Upper lobe of left lung (tissue), 4 donors: ENCODE measurements around the gene PLXND1.

ENCODE experiments used
- CTCF ChIP-seq, 6 experiments: fragments of 450-650 bp in 4 of 6; fragments of 200-600 bp in 2 of 6; sonication (generic) in 2 of 6; IDR thresholded peaks; one replicate each; pipeline ENCODE4 v1.5.1; 2016 to 2019; ENCODE audit warnings: antibody characterized with exemption in 6 of 6
- EP300 ChIP-seq, 4 donors: sonication (generic); formaldehyde crosslinking; IDR thresholded peaks; one replicate each; pipeline ENCODE4 v1.5.1; 2017; ENCODE audit warnings: antibody characterized with exemption in 4 of 4, control low read depth in 2 of 4
- POLR2A ChIP-seq, 4 donors: fragments of 450-650 bp; IDR thresholded peaks; one replicate each; pipeline ENCODE4 v1.5.1; 2016 to 2017; ENCODE audit warnings: antibody characterized with exemption in 4 of 4, mild to moderate bottlenecking in 2 of 4

- TF ChIP-seq CTCF (IDR thresholded peaks at IDR 0.05) (no peak), POLR2A (IDR thresholded peaks at IDR 0.05) (no peak), EP300 (IDR thresholded peaks at IDR 0.05) (no peak)
Observed at GRCh38 chr3:129507181-129507831, 99.2 kb downstream of the PLXND1 start.
